ENCODE measurements around the gene ITPRID2. TPM values are rescaled to one million over a fixed set of nuclear protein-coding genes. Genes with fewer than 3 reads are reported as not detected.

The ITPRID2 gene
- total and polyA plus RNA-seq, 2 of the 8 experiments (the other 6 are each of a cell fraction or from before 2014, with no cell fraction given), result 1.9 to 12.6 TPM

- 90% methylated on average over 3 of the region's 3 CpGs; no CpG with 5 or more reads in 1 of the 2 experiments for WGBS, 2 experiments (ENCODE audit: extremely low coverage in 1 of 2, insufficient coverage in 1 of 2, insufficient read length in 1 of 2, insufficient replicate concordance in 2 of 2, low coverage in 1 of 2, low lambda C conversion rate in 2 of 2, missing lambda C conversion rate in 1 of 2)
- Histone ChIP-seq H2AFZ (ENCODE audit: low read length) (no peak overlapping the region), H3K79me1 (ENCODE audit: low read depth, low read length) (no peaks in the 10 kb centered on the region), H3K4ac (replicated peaks; ENCODE audit: insufficient read length, low read depth, low read length) (no peak overlapping the region), H3K23ac (ENCODE audit: insufficient read length) (no peak overlapping the region), H3K4me1 (replicated peaks in 1 of 4; ENCODE audit: control insufficient read depth in 3 of 4, insufficient read depth in 4 of 4, low read length in 3 of 4) (no peaks in the 10 kb centered on the region), H2BK20ac (ENCODE audit: low read length) (no peak overlapping the region), H3K4me2 (ENCODE audit: insufficient read depth in 1 of 2, low read depth in 2 of 2, low read length in 2 of 2) (no peak overlapping the region), H3K79me2 (ENCODE audit: control insufficient read depth in 1 of 2, insufficient read depth in 2 of 2, low read length in 2 of 2) (no peaks in the 10 kb centered on the region), H3K27me3 (replicated peaks in 1 of 4; ENCODE audit: control insufficient read depth in 3 of 4, extremely low read depth in 1 of 4, insufficient read depth in 3 of 4, low read length in 3 of 4) (no peaks in the 10 kb centered on the region), H3K23me2 (ENCODE audit: low read depth, low read length) (no peaks in the 10 kb centered on the region), H3K27ac (ENCODE audit: low read depth, low read length) (no peak overlapping the region), H2BK5ac (ENCODE audit: low read depth, low read length) (no peak overlapping the region), H2BK12ac (ENCODE audit: low read depth, low read length) (no peak overlapping the region), H3K56ac (replicated peaks; ENCODE audit: insufficient read length, low read depth, low read length) (no peak overlapping the region), H4K5ac (ENCODE audit: insufficient read length, low read depth, low read length) (no peak overlapping the region), H2BK120ac (replicated peaks; ENCODE audit: low read depth, low read length) (no peak overlapping the region), H4K8ac (ENCODE audit: extremely low read depth, insufficient read depth, low read length) (no peak overlapping the region), H3K14ac (ENCODE audit: insufficient read length) (no peak overlapping the region), H3K9me3 (ENCODE audit: insufficient read depth in 2 of 2, low read depth in 1 of 2, low read length in 1 of 2) (no peaks in the 10 kb centered on the region), H2AK5ac (ENCODE audit: low read depth, low read length) (no peak overlapping the region), H3K18ac (ENCODE audit: extremely low read depth, low read length) (no peak overlapping the region), H3K36me3 (ENCODE audit: control insufficient read depth in 2 of 4, insufficient read depth in 4 of 4, low read length in 3 of 4) (peaks cover 0 to 19% (median 0%) of the 10 kb centered on the region in 4 experiments; a peak in 3 of 8 replicates), H3K4me3 (ENCODE audit: extremely low read depth in 1 of 4, insufficient read depth in 2 of 4, low read depth in 3 of 4, low read length in 4 of 4) (no peak overlapping the region), H3K9ac (replicated peaks in 1 of 4; ENCODE audit: extremely low read depth in 1 of 4, low read depth in 3 of 4, low read length in 3 of 4) (no peak overlapping the region), H2BK15ac (ENCODE audit: low read length) (no peak overlapping the region), H4K91ac (replicated peaks; ENCODE audit: insufficient read length, low read length) (no peak overlapping the region), H4K20me1 (replicated peaks in 1 of 2; ENCODE audit: control insufficient read depth in 1 of 2, insufficient read depth in 2 of 2, low read length in 2 of 2) (no peaks in the 10 kb centered on the region)
- no peak for DNase-seq (ENCODE audit: low read depth in 1 of 2, low spot score in 2 of 2)
- FAIRE-seq, result no peak
- POLR2A ChIA-PET (ENCODE audit: partially characterized antibody), result no interaction called here
- CTCF ChIA-PET (ENCODE audit: partially characterized antibody), result interaction anchor here (1.1 to 11.4 kb wide), 5 partner anchors 9 to 292 kb away, joined by 3 to 101 read pairs (median 5); no protein-coding TSS in a partner anchor
- TF ChIP-seq EGR1 (IDR thresholded peaks at IDR 0.05; ENCODE audit: borderline replicate concordance, low read depth, low read length), result no peak
- TF ChIP-seq SP4 (IDR thresholded peaks at IDR 0.05; ENCODE audit: low read length), result no peak
- TF ChIP-seq CEBPB (IDR thresholded peaks at IDR 0.05; ENCODE audit: low read depth, low read length), result no peak
- no peak for TF ChIP-seq FOSL1 (IDR thresholded peaks at IDR 0.05; ENCODE audit: insufficient read depth, low read depth, low read length)
- no peak for TF ChIP-seq CBX5 (IDR thresholded peaks at IDR 0.05; ENCODE audit: low read depth, low read length)
- no peak for TF ChIP-seq EZH2 (IDR thresholded peaks at IDR 0.05; ENCODE audit: low read depth, low read length, severe bottlenecking)
- TF ChIP-seq ASH2L (IDR thresholded peaks at IDR 0.05; ENCODE audit: low read length), result no peak
- no peak for TF ChIP-seq NRF1 (IDR thresholded peaks at IDR 0.05; ENCODE audit: low read depth, low read length)
- no peak for TF ChIP-seq YY1 (IDR thresholded peaks at IDR 0.05; ENCODE audit: low read depth, low read length)
- no peak for TF ChIP-seq SIX5 (IDR thresholded peaks at IDR 0.05; ENCODE audit: low read depth, low read length)
- no peak for TF ChIP-seq CREB1 (IDR thresholded peaks at IDR 0.05)
- TF ChIP-seq CHD2 (IDR thresholded peaks at IDR 0.05; ENCODE audit: low read length), result no peak
- TF ChIP-seq ATF2 (IDR thresholded peaks at IDR 0.05; ENCODE audit: low read length), result no peak
- no peak for TF ChIP-seq SP1 (IDR thresholded peaks at IDR 0.05; ENCODE audit: low read depth, low read length)
Measured at GRCh38 chr2:181900007-181900651, 8.6 kb downstream of the ITPRID2 start.

Measured in H1 (cell line).